NCI-H345 (cell line): Measurements from ENCODE around the gene GYS2.
A peak's percentile ranks its signal among the peaks of the same experiment; 100 is the strongest.

Source experiments
- DNase-seq: peaks from one replicate; lab custom pipeline; 2025; lab: John Stamatoyannopoulos, UW

Gene GYS2

DNA sequence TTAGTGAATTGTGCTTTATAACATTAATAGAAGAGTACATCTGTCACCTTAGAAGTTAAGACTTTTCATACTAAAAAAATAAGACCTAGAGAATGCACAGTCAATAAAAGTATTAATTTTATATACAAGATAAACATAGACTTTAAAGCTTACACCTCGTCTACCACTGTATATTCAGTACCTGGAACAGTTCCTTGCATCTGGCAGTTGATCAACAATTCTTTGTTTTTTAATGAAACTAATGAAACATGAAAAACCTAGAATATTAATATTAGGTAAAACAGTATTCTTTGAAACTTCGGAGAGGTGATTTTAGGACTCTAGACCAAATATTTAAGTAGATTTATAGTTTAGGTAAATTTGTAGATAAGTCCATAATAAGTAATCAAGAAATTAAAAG is 98.8 kb downstream of the GYS2 start:
- no peak for DNase-seq

DNA sequence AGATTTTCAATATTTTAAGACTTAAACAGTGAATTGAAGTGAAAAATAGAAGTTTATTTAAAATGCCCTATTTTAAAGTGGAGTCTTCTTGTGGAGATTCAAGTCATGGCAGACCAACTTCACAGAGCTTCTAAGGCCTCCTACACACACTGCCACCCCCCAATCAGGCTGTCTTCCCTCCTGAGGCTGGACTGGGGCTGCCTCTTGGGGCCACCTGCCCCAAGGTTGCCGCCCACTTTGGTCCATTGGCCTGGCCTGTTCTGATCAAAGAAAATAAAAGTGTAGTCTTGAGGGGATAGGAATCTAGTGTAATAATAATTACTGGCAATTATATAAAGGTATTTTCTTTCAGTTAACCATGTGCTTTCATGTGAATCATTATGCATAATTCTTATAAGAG is 101.8 kb downstream of the GYS2 start:
- no peak for DNase-seq

DNA sequence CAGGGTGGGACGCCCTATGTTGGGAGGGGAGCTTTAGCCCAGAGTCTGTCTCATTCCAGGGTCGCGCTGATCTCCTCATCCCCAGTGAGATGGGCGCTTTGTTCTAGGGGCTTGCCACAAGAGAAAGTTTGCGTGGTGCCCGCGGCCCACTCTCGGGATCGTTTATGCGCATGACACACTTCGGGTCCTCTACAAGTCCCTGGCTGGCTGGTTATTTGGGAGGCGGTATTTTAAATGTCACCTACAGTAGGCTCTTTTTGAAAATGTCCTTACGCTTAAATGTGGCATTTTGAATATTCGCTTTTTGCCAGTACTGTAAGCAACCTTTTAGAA is 102.5 kb downstream of the GYS2 start:
- peak; percentile 38 for DNase-seq

GRCh38 chr12:21501258-21502163 is 103.1 kb downstream of the GYS2 start, which contains the start of the genes GOLT1B and RECQL:
TSS of gene GOLT1B (plus strand) at chr12:21501789. CDS start at chr12:21501924, 135 bp downstream.
TSS of gene RECQL (minus strand) at chr12:21501635. CDS start at chr12:21499570, 2,065 bp downstream.
- peak; percentile 99 for DNase-seq

- no peak for DNase-seq
Measured at GRCh38 chr12:21500786-21501257, 103.8 kb downstream of the GYS2 start.

DNA sequence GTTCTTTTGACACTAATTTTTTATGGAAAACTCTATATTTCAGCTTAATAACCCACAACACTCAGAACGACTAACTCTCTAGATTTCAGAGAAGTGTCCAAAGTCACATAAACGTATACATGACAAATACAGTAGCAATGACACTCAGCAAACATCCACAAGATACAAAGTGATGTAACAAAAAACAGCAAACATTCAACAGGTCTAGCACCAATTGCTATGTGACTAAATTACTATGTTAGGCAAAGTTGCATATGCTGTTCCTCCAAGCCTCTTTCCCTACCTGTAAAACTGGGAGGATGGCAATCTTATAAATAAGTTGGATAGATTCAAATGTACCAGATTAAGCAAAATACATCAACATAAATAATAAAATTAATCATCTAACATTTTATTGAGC is 104.9 kb downstream of the GYS2 start:
- DNase-seq = no peak
